Common myeloid progenitor, CD34-positive (primary cell): ENCODE measurements around the gene CCBE1.

ENCODE experiments used
- CTCF ChIA-PET: fragments of 350-600 bp; sonication (Branson Sonifier 250); formaldehyde crosslinking; loops from one replicate; lab custom pipeline; 2021; ENCODE audit warnings: antibody characterized with exemption; lab: Charles Lee
- POLR2A ChIA-PET: fragments of 350-600 bp; sonication (Branson Sonifier 250); formaldehyde crosslinking; loops from one replicate; lab custom pipeline; 2021; ENCODE audit warnings: antibody characterized with exemption; lab: Charles Lee
- DNase-seq, 3 donors: peaks; one replicate each; pipeline versions ENCODE4 v3.0.0 to v3.0.0-alpha.2; 2013
- H3K27ac ChIP-seq, 2 experiments: 1 replicate in 1 of 2; 2 replicates in 1 of 2; pipeline ENCODE4 v1.7.0; 2013; ENCODE audit warnings: inconsistent platforms in 2 of 2, low read length in 2 of 2, mild to moderate bottlenecking in 2 of 2, low read depth in 1 of 2, moderate library complexity in 1 of 2; ENCODE audit not compliant: severe bottlenecking in 2 of 2, insufficient read depth in 1 of 2, poor library complexity in 1 of 2
- H3K27me3 ChIP-seq, 5 experiments: replicated peaks in 2 of 5; 1 replicate in 3 of 5; 2 replicates in 2 of 5; pipeline versions ENCODE4 v1.6.1 to v1.7.0; 2013; ENCODE audit warnings: low read length in 4 of 5, mild to moderate bottlenecking in 2 of 5, moderate library complexity in 2 of 5, inconsistent platforms in 1 of 5; ENCODE audit not compliant: insufficient read depth in 5 of 5, control insufficient read depth in 4 of 5
- H3K36me3 ChIP-seq, 4 experiments: 1 replicate in 2 of 4; 2 replicates in 2 of 4; pipeline versions ENCODE4 v1.6.1 to v1.7.0; 2013; ENCODE audit warnings: low read length in 3 of 4, control low read depth in 1 of 4, mild to moderate bottlenecking in 1 of 4; ENCODE audit not compliant: control insufficient read depth in 4 of 4, insufficient read depth in 4 of 4
- H3K4me1 ChIP-seq, 4 experiments: 1 replicate in 3 of 4; 2 replicates in 1 of 4; pipeline versions ENCODE4 v1.6.1 to v1.7.1; 2013; ENCODE audit warnings: low read length in 3 of 4, mild to moderate bottlenecking in 3 of 4, control low read depth in 1 of 4, inconsistent platforms in 1 of 4, moderate library complexity in 1 of 4; ENCODE audit not compliant: control insufficient read depth in 4 of 4, insufficient read depth in 4 of 4; ENCODE audit errors: control extremely low read depth in 1 of 4
- H3K4me3 ChIP-seq, 7 experiments: 1 replicate in 4 of 7; 2 replicates in 3 of 7; pipeline versions ENCODE4 v1.5.1 to v1.7.0; 2013; ENCODE audit warnings: mild to moderate bottlenecking in 7 of 7, low read length in 6 of 7, moderate library complexity in 6 of 7, inconsistent platforms in 2 of 7, low read depth in 2 of 7, control low read depth in 1 of 7; ENCODE audit not compliant: insufficient read depth in 4 of 7, control insufficient read depth in 1 of 7; ENCODE audit errors: extremely low read depth in 1 of 7
- H3K9me3 ChIP-seq, 5 experiments: 1 replicate in 4 of 5; 2 replicates in 1 of 5; pipeline versions ENCODE4 v1.6.1 to v1.7.1; 2013; ENCODE audit warnings: low read length in 4 of 5, mild to moderate bottlenecking in 2 of 5, inconsistent platforms in 1 of 5, low read depth in 1 of 5, moderate library complexity in 1 of 5; ENCODE audit not compliant: control insufficient read depth in 4 of 5, insufficient read depth in 2 of 5; ENCODE audit errors: control extremely low read depth in 1 of 5
- WGBS: methylation state at CpG from one replicate; pipeline ENCODE4 v1.1.5; 2013; ENCODE audit not compliant: insufficient coverage; 5-methylcytosine and 5-hydroxymethylcytosine counted together

Gene CCBE1

GRCh38 chr18:59665057-59666006 lies 31.9 kb downstream of the CCBE1 start:
- Histone ChIP-seq H3K27ac (no peak overlapping the region), H3K36me3 (no peaks in the 10 kb centered on the region), H3K9me3 (no peaks in the 10 kb centered on the region), H3K4me1 (no peaks in the 10 kb centered on the region), H3K27me3 (peaks cover 0 to 4% (median 0%) of the 10 kb centered on the region in 5 experiments), H3K4me3 (no peak overlapping the region)
- WGBS, result 79% methylated on average over 10 of the region's 12 CpGs
- DNase-seq, result no peak
- POLR2A ChIA-PET, result no interaction called here
- CTCF ChIA-PET, result no interaction called here

GRCh38 chr18:59664329-59664728 lies 32.9 kb downstream of the CCBE1 start:
- no peak overlapping the region for H3K27ac ChIP-seq
- no peak for DNase-seq
- CTCF ChIA-PET, result no interaction called here
- H3K27me3 ChIP-seq, result peaks cover 0 to 4% (median 0%) of the 10 kb centered on the region in 5 experiments
- WGBS, result 100% methylated on average over 1 of the region's 3 CpGs
- H3K4me3 ChIP-seq, result no peak overlapping the region
- POLR2A ChIA-PET, result no interaction called here
- no peaks in the 10 kb centered on the region for H3K36me3 ChIP-seq
- H3K4me1 ChIP-seq, result no peaks in the 10 kb centered on the region
- no peaks in the 10 kb centered on the region for H3K9me3 ChIP-seq

- Histone ChIP-seq H3K4me1 (no peaks in the 10 kb centered on the region), H3K4me3 (no peak overlapping the region), H3K9me3 (no peaks in the 10 kb centered on the region), H3K36me3 (no peaks in the 10 kb centered on the region), H3K27me3 (peaks cover 0 to 4% (median 0%) of the 10 kb centered on the region in 5 experiments), H3K27ac (no peak overlapping the region)
- WGBS, result 100% methylated on average over 1 of the region's 1 CpG
- POLR2A ChIA-PET, result no interaction called here
- CTCF ChIA-PET, result no interaction called here
- no peak for DNase-seq
Observed at GRCh38 chr18:59663096-59663495, 34.1 kb downstream of the CCBE1 start.

GRCh38 chr18:59661891-59662701 lies 35.1 kb downstream of the CCBE1 start:
- 86% methylated on average over 1 of the region's 2 CpGs for WGBS
- Histone ChIP-seq H3K9me3 (no peaks in the 10 kb centered on the region), H3K4me1 (no peaks in the 10 kb centered on the region), H3K36me3 (no peaks in the 10 kb centered on the region), H3K4me3 (no peak overlapping the region), H3K27ac (no peak overlapping the region), H3K27me3 (peaks cover 0 to 4% (median 0%) of the 10 kb centered on the region in 5 experiments)
- CTCF ChIA-PET, result no interaction called here
- DNase-seq, result no peak
- POLR2A ChIA-PET, result no interaction called here

- H3K4me3 ChIP-seq, result no peak overlapping the region
- H3K9me3 ChIP-seq, result no peaks in the 10 kb centered on the region
- no peaks in the 10 kb centered on the region for H3K4me1 ChIP-seq
- H3K27ac ChIP-seq, result no peak overlapping the region
- ChIA-PET POLR2A (no interaction called here), CTCF (no interaction called here)
- WGBS, result 83% methylated on average over 2 of the region's 8 CpGs
- DNase-seq, result no peak
- H3K36me3 ChIP-seq, result no peaks in the 10 kb centered on the region
- peaks cover 0 to 4% (median 0%) of the 10 kb centered on the region in 5 experiments for H3K27me3 ChIP-seq
Observed at GRCh38 chr18:59660786-59661743, 36.2 kb downstream of the CCBE1 start.

GRCh38 chr18:59660366-59660765 lies 36.9 kb downstream of the CCBE1 start:
- POLR2A ChIA-PET, result no interaction called here
- Histone ChIP-seq H3K27ac (no peak overlapping the region), H3K4me1 (no peaks in the 10 kb centered on the region), H3K27me3 (peaks cover 0 to 4% (median 0%) of the 10 kb centered on the region in 5 experiments), H3K9me3 (no peaks in the 10 kb centered on the region), H3K4me3 (no peak overlapping the region), H3K36me3 (no peaks in the 10 kb centered on the region)
- DNase-seq, result no peak
- CTCF ChIA-PET, result no interaction called here
- WGBS, result no CpG with 5 or more reads among the region's 4 CpGs
